HL-60/S4 treated with phorbol 12-myristate 13-acetate at 8.2 ng/mL for 4 days and 3 days (cell line): ENCODE data around the gene RASA3.
"Not testable (repeated sequence)": the region's sequence is repeated elsewhere in the genome, so short reads cannot be mapped to it uniquely, and the experiment has no call there.

Source experiments
- in situ Hi-C: fragments of 300-500 bp; cut with MboI; formaldehyde crosslinking; loops from 2 replicates; pipeline ENCODE4 v1.15.0; 2022; ENCODE audit warnings: low sequenced_read_pairs

Gene RASA3

DNA sequence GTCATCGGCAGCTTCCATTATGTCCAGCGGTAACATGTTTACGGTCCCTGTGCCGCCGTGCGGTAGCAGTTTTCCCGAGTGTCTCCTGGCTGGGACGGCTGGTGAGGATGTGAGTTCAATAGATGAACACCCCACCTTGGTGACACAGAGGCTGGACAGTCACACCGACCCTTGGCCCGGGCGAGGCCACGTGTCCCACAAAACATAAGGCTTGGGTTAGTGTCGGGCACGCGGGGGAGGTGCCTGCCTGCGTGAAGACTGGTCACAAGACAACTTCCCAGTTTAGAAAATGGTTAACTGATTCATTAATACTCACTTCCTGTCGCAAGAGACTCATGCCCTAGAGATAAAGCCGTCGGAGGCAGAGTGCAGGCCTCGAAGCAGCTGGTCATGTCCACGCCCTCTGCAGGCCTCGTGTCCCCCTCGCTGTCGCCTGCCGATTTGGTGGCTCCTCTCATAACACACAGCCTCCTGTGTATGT, 17.2 kb downstream of the RASA3 start:
- in situ Hi-C loops = no loop called here

DNA sequence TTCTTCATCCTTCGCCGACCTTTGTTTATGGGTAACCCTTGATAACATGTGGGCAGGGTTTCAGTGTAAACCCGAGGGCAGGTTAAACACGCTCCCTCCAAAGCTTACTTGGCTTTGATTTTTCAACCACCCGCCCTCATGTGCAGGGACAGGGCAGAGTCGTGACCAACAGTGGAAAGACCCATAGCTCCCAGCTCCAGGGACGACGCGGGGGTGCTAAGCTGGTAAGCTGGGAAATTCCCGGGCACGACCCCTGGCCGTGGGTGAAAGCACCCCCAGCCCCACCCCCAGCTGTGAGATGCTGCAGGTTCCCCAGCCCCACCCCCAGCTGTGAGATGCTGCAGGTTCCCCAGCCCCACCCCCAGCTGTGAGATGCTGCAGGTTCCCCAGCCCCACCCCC, 17.8 kb downstream of the RASA3 start:
- in situ Hi-C loops = not testable (repeated sequence)

- in situ Hi-C loops = no loop called here
These were observed 18.3 kb downstream of the RASA3 start for GRCh38 chr13:114114006-114114640.

- in situ Hi-C loops = not testable (repeated sequence)
These were observed 19.0 kb downstream of the RASA3 start for GRCh38 chr13:114113395-114113794.

DNA sequence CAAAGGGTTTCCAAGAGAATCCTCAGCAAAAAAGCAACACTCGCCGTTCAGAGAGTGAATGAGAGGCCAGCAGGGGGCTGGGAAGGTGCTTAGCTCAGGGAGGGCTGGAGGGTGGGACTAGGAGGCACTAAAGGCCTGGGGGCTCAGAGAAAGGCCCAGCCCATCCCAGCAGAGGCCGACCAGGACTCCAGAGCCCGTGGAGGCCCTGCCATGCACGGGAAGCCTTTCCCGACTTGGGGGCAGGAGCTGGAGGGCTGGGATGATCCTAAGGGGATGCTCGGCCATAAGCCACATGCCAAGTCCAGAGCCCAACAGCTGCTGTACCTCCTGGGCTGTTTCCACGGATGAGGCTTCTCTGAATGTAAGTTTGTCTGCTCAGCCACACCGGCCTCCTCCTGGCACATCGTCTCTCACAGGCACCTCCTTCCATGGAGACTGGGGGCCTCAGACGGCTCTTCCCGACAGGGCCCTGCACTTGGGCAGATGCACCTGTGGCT, 19.5 kb downstream of the RASA3 start:
- in situ Hi-C loops = no loop called here

- in situ Hi-C loops = no loop called here
These were observed 20.1 kb downstream of the RASA3 start for GRCh38 chr13:114112231-114112825.

DNA sequence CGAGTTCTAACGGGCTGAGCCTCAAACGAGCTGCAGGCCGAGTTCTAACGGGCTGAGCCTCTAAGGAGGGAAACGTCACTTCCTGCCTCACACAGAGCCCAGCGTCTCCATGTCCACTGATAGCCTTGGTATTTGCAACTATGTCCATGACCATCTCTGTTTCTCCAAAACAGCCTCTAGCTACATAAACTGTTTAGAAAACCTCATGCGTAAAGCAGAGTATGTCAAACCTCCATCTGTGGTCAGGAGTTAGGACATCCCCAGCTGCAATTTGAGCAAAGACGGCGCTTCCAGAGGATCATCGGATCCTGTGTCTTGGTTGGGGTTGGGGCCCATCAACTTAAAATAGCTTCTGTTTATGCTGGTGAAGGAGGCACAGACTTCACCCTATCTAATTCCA, 20.8 kb downstream of the RASA3 start:
- in situ Hi-C loops = no loop called here

- in situ Hi-C loops = not testable (repeated sequence)
These were observed 21.6 kb downstream of the RASA3 start for GRCh38 chr13:114110830-114111189.

GRCh38 chr13:114110091-114110829, 22.2 kb downstream of the RASA3 start:
- in situ Hi-C loops = no loop called here

- in situ Hi-C loops = no loop called here
These were observed 22.8 kb downstream of the RASA3 start for GRCh38 chr13:114109641-114110041.

DNA sequence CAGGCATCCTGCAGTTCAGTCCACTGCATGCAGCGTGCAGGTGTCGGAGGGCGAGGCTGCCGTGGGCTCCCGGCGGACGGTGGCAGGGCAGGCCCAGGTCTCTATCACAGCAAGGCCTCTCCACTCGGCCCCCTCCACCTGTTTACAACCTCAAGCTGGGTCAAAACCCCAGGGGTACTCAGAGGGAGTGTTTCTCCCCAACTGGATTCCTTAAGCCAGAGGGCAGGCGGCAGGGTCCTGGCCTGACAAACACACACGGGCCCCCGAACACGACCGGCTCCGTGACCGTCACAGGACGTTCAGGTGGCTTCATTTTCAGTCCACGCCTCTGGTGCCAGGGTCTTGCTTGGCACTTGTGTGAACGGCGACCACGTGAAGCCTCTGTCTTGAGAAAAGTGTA, 23.5 kb downstream of the RASA3 start:
- in situ Hi-C loops = no loop called here

- in situ Hi-C loops = no loop called here
These were observed 24.2 kb downstream of the RASA3 start for GRCh38 chr13:114108141-114108761.

DNA sequence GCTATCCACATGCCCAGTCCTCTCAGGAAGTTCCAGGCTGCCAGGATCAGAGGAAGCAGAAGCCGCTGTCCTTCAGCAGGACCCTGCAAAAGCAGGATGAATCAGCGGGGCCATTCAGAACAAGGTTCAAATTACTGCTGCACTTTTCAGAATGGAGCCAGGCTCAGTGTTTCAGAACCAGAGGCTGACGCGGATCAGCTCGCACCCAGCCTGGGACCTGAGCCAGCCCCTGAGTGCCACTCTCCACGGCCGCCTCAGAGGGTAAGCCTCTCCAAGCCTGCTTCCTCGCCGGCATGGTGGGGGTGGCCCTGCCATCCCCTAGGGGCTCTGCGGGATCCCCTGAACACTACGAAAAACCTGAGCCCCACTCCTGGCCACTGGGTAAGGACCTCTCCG, 24.7 kb downstream of the RASA3 start:
- in situ Hi-C loops = no loop called here

DNA sequence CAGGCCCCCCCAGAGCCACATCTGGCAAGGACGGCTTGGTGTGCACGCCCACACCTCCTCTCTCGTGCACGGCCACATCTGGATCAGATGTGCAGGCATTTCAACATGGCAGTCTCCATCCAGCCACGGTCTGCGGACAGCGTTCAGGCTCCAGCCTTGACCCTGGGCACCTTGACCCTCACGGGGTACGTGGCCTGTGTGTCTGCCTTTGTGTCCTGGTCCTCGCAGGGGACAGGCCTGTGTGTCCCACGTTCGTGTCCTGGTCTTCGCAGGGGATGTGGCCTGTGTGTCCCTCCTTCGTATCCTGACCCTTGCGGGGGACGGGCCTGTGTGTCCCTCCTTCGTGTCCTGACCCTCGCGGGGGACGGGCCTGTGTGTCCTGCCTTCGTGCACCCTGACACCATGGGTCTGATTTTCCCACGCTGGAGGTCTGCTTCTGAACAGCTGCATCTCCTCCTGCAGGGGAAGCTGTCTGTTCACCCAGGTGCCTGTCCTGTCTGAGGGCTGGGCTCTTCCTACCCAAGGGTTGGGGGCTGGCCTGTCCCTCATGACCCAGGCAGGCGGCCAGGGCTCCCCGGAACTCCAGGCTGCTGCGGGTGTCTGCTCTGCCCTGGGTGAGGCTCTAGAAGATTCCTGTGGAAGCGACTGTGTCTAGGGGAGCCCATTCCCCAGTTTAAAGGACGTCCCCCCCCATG, 25.3 kb downstream of the RASA3 start:
- in situ Hi-C loops = no loop called here

DNA sequence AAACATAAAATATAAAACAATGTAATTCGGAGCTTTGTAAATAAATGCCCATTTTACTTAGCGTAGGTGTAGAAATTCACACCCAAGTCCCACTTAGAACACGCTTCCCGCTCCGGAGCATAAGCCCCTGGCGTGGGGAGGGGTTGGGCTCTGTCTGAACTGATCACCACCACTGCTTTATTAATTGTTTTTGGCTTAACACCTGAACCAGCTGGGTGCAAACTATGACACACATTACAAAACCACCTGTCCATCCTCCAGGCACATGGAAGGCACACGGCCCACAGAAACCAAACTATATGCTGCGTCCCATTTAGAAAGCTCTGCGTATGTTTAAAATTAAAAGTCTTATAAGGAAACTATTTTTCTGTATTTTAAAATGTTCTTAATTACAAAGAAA, 25.9 kb downstream of the RASA3 start:
- in situ Hi-C loops = no loop called here

- in situ Hi-C loops = no loop called here
These were observed 26.8 kb downstream of the RASA3 start for GRCh38 chr13:114105521-114106225.

- in situ Hi-C loops = no loop called here
These were observed 27.5 kb downstream of the RASA3 start for GRCh38 chr13:114104655-114105520.

DNA sequence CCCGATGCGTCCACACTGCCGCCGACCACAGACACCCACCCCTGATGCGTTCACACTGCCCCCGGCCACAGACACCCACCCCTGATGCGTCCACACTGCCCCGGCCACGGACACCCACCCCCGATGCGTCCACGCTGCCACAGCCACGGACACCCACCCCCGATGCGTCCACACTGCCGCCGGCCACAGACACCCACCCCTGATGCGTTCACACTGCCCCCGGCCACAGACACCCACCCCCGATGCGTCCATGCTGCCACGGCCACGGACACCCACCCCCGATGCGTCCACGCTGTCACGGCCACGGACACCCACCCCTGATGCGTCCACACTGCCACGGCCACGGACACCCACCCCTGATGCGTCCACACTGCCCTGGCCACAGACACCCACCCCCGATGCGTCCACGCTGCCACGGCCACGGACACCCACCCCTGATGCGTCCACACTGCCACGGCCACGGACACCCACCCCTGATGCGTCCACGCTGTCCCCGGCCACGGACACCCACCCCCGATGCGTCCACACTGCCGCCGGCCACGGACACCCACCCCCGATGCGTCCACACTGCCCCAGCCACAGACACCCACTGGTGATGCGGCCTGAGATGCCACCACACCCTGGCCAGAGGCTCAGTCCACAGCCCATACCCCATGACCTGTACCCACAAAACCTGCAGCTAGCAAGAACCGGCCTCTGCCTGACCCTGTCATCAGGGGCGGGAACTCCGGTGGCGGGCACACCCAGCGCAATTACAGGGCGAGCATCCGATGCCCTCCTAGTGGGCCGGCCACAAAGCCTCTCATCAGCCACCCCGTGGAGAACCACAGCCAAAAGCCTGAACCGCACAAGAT, 28.4 kb downstream of the RASA3 start:
- in situ Hi-C loops = no loop called here

- in situ Hi-C loops = not testable (repeated sequence)
These were observed 29.2 kb downstream of the RASA3 start for GRCh38 chr13:114103289-114103621.
